GM23248 (cell line): ENCODE data around the gene MAGI1.

Experiments used
- EZH2 ChIP-seq: fragments of 200-600 bp; sonication (generic); IDR thresholded peaks from 2 replicates; pipeline ENCODE4 v1.6.1; 2018; ENCODE audit warnings: antibody characterized with exemption, mild to moderate bottlenecking; ENCODE audit not compliant: insufficient read depth, poor library complexity, severe bottlenecking
- EZH2phosphoT487 ChIP-seq: fragments of 200-600 bp; sonication (generic); IDR thresholded peaks from 2 replicates; pipeline ENCODE4 v1.6.1; 2018; ENCODE audit warnings: antibody characterized with exemption, moderate library complexity, mild to moderate bottlenecking, low read depth; ENCODE audit not compliant: insufficient read depth

GRCh38 chr3:66023738-66024385 is 14.9 kb downstream of the MAGI1 start:
- TF ChIP-seq EZH2: no peak
- no peak for TF ChIP-seq EZH2phosphoT487
